HepG2 (cell line): ENCODE results near the gene ARX. TPM values are rescaled to one million over a fixed set of nuclear protein-coding genes. Genes with fewer than 3 reads are reported as not detected.

Experiments used
- ATAC-seq: fragments of 200-7000 bp; cut with Tn5 transposase; 3 replicates; pipeline ENCODE4 v1.9.1; 2020; ENCODE audit warnings: mild to moderate bottlenecking, moderate library complexity
- BruUV-seq: library from RNA; stranded (reverse); fragments of 400-500 nt; replicated peaks from 2 replicates; lab custom pipeline; 2021; lab: Mats Ljungman, UMichigan
- CTCF ChIA-PET: fragments of 300-600 bp; formaldehyde crosslinking; extraction: SDS; loops from one replicate; lab custom pipeline; 2021; ENCODE audit warnings: low total read pairs, inconsistent platforms, low intra/inter-chr PET ratio; lab: Yijun Ruan, JAX
- POLR2A ChIA-PET: fragments of 350-600 bp; sonication (Branson Sonifier 250); formaldehyde crosslinking; loops from one replicate; lab custom pipeline; 2020; ENCODE audit warnings: antibody characterized with exemption, inconsistent platforms; lab: Yijun Ruan, JAX
- DNase-seq: peaks from one replicate; pipeline ENCODE4 v3.0.0-alpha.2; 2015; ENCODE audit warnings: low spot score
- FAIRE-seq: peaks from 3 replicates; lab custom pipeline; 2011; peaks lifted over from hg19 to GRCh38; lab: Jason Lieb, UNC
- H2AFZ ChIP-seq: one replicate; pipeline ENCODE4 v1.6.1; 2011; ENCODE audit warnings: low read length, inconsistent platforms
- H3K27ac ChIP-seq: fragments of 300-600 bp; 3 replicates; pipeline ENCODE4 v1.8.0; 2011; ENCODE audit warnings: mixed run types, mild to moderate bottlenecking, mixed read lengths, low read length, inconsistent platforms; ENCODE audit not compliant: insufficient read depth; ENCODE audit errors: extremely low read length
- H3K27me3 ChIP-seq, 2 experiments: fragments of 200-600 bp in 1 of 2; 2 replicates in 1 of 2; 3 replicates in 1 of 2; pipeline versions ENCODE4 v1.6.0 to v1.8.0; 2011; ENCODE audit warnings: low read length in 2 of 2, mild to moderate bottlenecking in 2 of 2, moderate library complexity in 2 of 2, inconsistent platforms in 1 of 2; ENCODE audit not compliant: insufficient read depth in 2 of 2, control insufficient read depth in 1 of 2
- H3K36me3 ChIP-seq, 2 experiments: fragments of 200-600 bp in 1 of 2; replicated peaks in 1 of 2; 2 replicates in 1 of 2; 3 replicates in 1 of 2; pipeline versions ENCODE4 v1.5.1 to v1.8.0; 2011; ENCODE audit warnings: low read length in 2 of 2, inconsistent platforms in 1 of 2; ENCODE audit not compliant: insufficient read depth in 2 of 2, control insufficient read depth in 1 of 2
- H3K4me1 ChIP-seq: 2 replicates; pipeline ENCODE4 v1.5.1; 2012; ENCODE audit warnings: low read length, inconsistent platforms; ENCODE audit not compliant: insufficient read depth
- H3K4me2 ChIP-seq: 2 replicates; pipeline ENCODE4 v1.6.0; 2011; ENCODE audit warnings: low read depth, low read length, inconsistent platforms
- H3K4me3 ChIP-seq, 3 experiments: fragments of 200-600 bp in 1 of 3; sonication (generic), shearing (Covaris generic) in 1 of 3; replicated peaks in 1 of 3; 2 replicates each; pipeline ENCODE4 v1.5.1; 2011 to 2016; ENCODE audit warnings: low read length in 3 of 3, inconsistent platforms in 2 of 3, low read depth in 2 of 3, mild to moderate bottlenecking in 2 of 3, control low read depth in 1 of 3, mixed read lengths in 1 of 3; ENCODE audit not compliant: insufficient read depth in 1 of 3
- H3K79me2 ChIP-seq: one replicate; pipeline ENCODE4 v1.6.1; 2011; ENCODE audit warnings: low read length, inconsistent platforms; ENCODE audit not compliant: insufficient read depth
- H3K9ac ChIP-seq: 2 replicates; pipeline ENCODE4 v1.6.0; 2011; ENCODE audit warnings: mild to moderate bottlenecking, low read depth, low read length, inconsistent platforms; ENCODE audit not compliant: insufficient read depth
- H3K9me3 ChIP-seq: 2 replicates; pipeline ENCODE4 v1.5.1; 2012; ENCODE audit warnings: mild to moderate bottlenecking, low read length
- H4K20me1 ChIP-seq: 2 replicates; pipeline ENCODE4 v1.6.0; 2011; ENCODE audit warnings: inconsistent platforms, mild to moderate bottlenecking, low read length, moderate library complexity; ENCODE audit not compliant: insufficient read depth
- ATF1 ChIP-seq: IDR thresholded peaks from 2 replicates; pipeline ENCODE4 v1.6.1; 2016; ENCODE audit warnings: mild to moderate bottlenecking, control low read depth
- ELK4 ChIP-seq: sonication (generic); formaldehyde crosslinking; IDR thresholded peaks from 2 replicates; pipeline ENCODE4 v1.9.0; 2021; ENCODE audit warnings: missing genetic modification reagents, borderline replicate concordance
- GATAD1 ChIP-seq: IDR thresholded peaks from 2 replicates; pipeline ENCODE4 v1.6.1; 2016; ENCODE audit warnings: missing genetic modification reagents, missing compliant biosample characterization
- MBNL3 ChIP-seq: fragments of 250-450 bp; sonication (Bioruptor Pico); conservative IDR thresholded peaks from 2 replicates; pipeline ENCODE4 v1.8.0; 2022; ENCODE audit warnings: mild to moderate bottlenecking, inconsistent platforms
- MTA3 ChIP-seq: sonication (generic); formaldehyde crosslinking; IDR thresholded peaks from 2 replicates; pipeline ENCODE4 v1.4.0; 2020; ENCODE audit warnings: missing genetic modification reagents
- PAWR ChIP-seq: sonication (generic); formaldehyde crosslinking; IDR thresholded peaks from 2 replicates; pipeline ENCODE4 v1.4.0; 2020; ENCODE audit warnings: missing genetic modification reagents, mild to moderate bottlenecking, borderline replicate concordance
- PAX8 ChIP-seq: sonication (generic); formaldehyde crosslinking; IDR thresholded peaks from 2 replicates; pipeline ENCODE4 v1.8.0; 2022; ENCODE audit warnings: mild to moderate bottlenecking, missing genetic modification reagents, borderline replicate concordance
- POLR2A ChIP-seq, 2 experiments: IDR thresholded peaks; 2 replicates each; pipeline ENCODE4 v1.6.1; 2011; ENCODE audit warnings: low read depth in 2 of 2, low read length in 2 of 2, mild to moderate bottlenecking in 1 of 2, moderate library complexity in 1 of 2; ENCODE audit not compliant: insufficient read depth in 1 of 2
- SAP130 ChIP-seq: IDR thresholded peaks from 2 replicates; pipeline ENCODE4 v1.6.1; 2016; ENCODE audit warnings: low read depth
- USF2 ChIP-seq, 2 experiments: sonication (generic) in 1 of 2; formaldehyde crosslinking in 1 of 2; IDR thresholded peaks; 2 replicates each; pipeline versions ENCODE4 v1.5.1 to v1.6.1; 2011 to 2020; ENCODE audit warnings: borderline replicate concordance in 1 of 2, low read depth in 1 of 2, low read length in 1 of 2, mild to moderate bottlenecking in 1 of 2, missing genetic modification reagents in 1 of 2, moderate library complexity in 1 of 2
- ZBTB42 ChIP-seq: sonication (generic); formaldehyde crosslinking; IDR thresholded peaks from 2 replicates; pipeline ENCODE4 v1.5.0; 2020; ENCODE audit warnings: mild to moderate bottlenecking, missing genetic modification reagents
- ZEB1 ChIP-seq: IDR thresholded peaks from 2 replicates; pipeline ENCODE4 v1.6.1; 2012; ENCODE audit warnings: mild to moderate bottlenecking, low read depth, inconsistent platforms; ENCODE audit not compliant: insufficient replicate concordance
- ZMYM4 ChIP-seq: sonication (generic); formaldehyde crosslinking; IDR thresholded peaks from 2 replicates; pipeline ENCODE4 v1.8.1; 2023; ENCODE audit warnings: mild to moderate bottlenecking, missing genetic modification reagents
- ZNF180 ChIP-seq: sonication (generic); formaldehyde crosslinking; IDR thresholded peaks from 2 replicates; pipeline ENCODE4 v1.4.0; 2020; ENCODE audit warnings: low read depth, missing genetic modification reagents, borderline replicate concordance
- WGBS: methylation state at CpG from one replicate; pipeline ENCODE4 v1.1.6; 2017; ENCODE audit warnings: low lambda C conversion rate; 5-methylcytosine and 5-hydroxymethylcytosine counted together
- in situ Hi-C: cut with HindIII; loops from 2 replicates; pipeline ENCODE4 v1.10.0; 2017; ENCODE audit warnings: low pct_unique_long_range_greater_than_20kb; ENCODE audit not compliant: extremely low pct_ligation_motif_present
- intact Hi-C: fragments of 100-400 bp; cut with micrococcal nuclease; formaldehyde crosslinking; loops from one replicate; pipeline ENCODE4 v1.10.0; 2022; ENCODE audit not compliant: unreplicated experiment
- polyA plus RNA-seq, 8 experiments: library from polyadenylated mRNA; depleted of rRNA in 3 of 8; stranded (reverse) in 7 of 8; unstranded in 1 of 8; fragments of >200 nt; fragmentation: Illumina TruSeq in 4 of 8; extraction: Trizol in 4 of 8; gene quantifications; 2 replicates each; pipeline versions ENCODE4 v1.2.1 to v1.2.3, GENCODE V29; 2011 to 2016; ENCODE audit warnings: low read depth in 4 of 8, missing spikeins in 1 of 8, mixed read lengths in 1 of 8; ENCODE audit not compliant: insufficient read depth in 1 of 8
- total RNA-seq, 5 experiments: library from RNA; depleted of rRNA; stranded (reverse); fragments of >200 nt; fragmentation: Illumina TruSeq; extraction: Trizol; gene quantifications; 2 replicates each; pipeline ENCODE4 v1.2.3, GENCODE V29; 2016; ENCODE audit warnings: low read depth in 1 of 5
- TF ChIP-seq, protein P1 (sequence below): sonication (generic); formaldehyde crosslinking; IDR thresholded peaks from 2 replicates; pipeline ENCODE4 v1.4.0; 2020; ENCODE audit warnings: missing genetic modification reagents, borderline replicate concordance
- TF ChIP-seq, protein P2 (sequence below): sonication (generic); formaldehyde crosslinking; IDR thresholded peaks from 2 replicates; pipeline ENCODE4 v1.5.1; 2020; ENCODE audit warnings: missing genetic modification reagents, mild to moderate bottlenecking, borderline replicate concordance

Gene ARX
- total and polyA plus RNA-seq, 2 of the 13 experiments (the other 11 are each of a cell fraction or from before 2014, with no cell fraction given), result not detected

- TF ChIP-seq USF2 (IDR thresholded peaks at IDR 0.05; ENCODE audit: low read depth, low read length), result no peak
- no peak for TF ChIP-seq USF2 (CRISPR knock-in tag; IDR thresholded peaks at IDR 0.05; ENCODE audit: borderline replicate concordance)
- TF ChIP-seq MBNL3 (CRISPR knock-in tag), result no peak
Measured at GRCh38 chrX:24969812-24970211, 46.0 kb downstream of the ARX start (continued).

- in situ Hi-C loops, result no loop called here
- no peak overlapping the region for H2AFZ ChIP-seq
- no peak overlapping the region for H3K9ac ChIP-seq
- no TSS peak for BruUV-seq
- H3K4me2 ChIP-seq, result no peak overlapping the region
- no peaks in the 10 kb centered on the region for H3K4me1 ChIP-seq
- H3K9me3 ChIP-seq, result no peaks in the 10 kb centered on the region
- no peaks in the 10 kb centered on the region for H3K79me2 ChIP-seq
- intact Hi-C loops, result no loop called here
- ChIA-PET POLR2A (no interaction called here), CTCF (no interaction called here)
- ATAC-seq, result no peak
- no peak overlapping the region for H3K4me3 ChIP-seq
- WGBS, result 100% methylated on average over 1 of the region's 1 CpG
- no peak for DNase-seq
- H4K20me1 ChIP-seq, result no peaks in the 10 kb centered on the region
- H3K36me3 ChIP-seq, result no peaks in the 10 kb centered on the region
- no peak for FAIRE-seq
- no peaks in the 10 kb centered on the region for H3K27me3 ChIP-seq
- no peak overlapping the region for H3K27ac ChIP-seq
- TF ChIP-seq, protein P1, sequence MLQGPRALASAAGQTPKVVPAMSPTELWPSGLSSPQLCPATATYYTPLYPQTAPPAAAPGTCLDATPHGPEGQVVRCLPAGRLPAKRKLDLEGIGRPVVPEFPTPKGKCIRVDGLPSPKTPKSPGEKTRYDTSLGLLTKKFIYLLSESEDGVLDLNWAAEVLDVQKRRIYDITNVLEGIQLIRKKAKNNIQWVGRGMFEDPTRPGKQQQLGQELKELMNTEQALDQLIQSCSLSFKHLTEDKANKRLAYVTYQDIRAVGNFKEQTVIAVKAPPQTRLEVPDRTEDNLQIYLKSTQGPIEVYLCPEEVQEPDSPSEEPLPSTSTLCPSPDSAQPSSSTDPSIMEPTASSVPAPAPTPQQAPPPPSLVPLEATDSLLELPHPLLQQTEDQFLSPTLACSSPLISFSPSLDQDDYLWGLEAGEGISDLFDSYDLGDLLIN (CRISPR knock-in tag), result no peak
- TF ChIP-seq ZNF180 (CRISPR knock-in tag) (no peak), PAWR (CRISPR knock-in tag) (no peak), ATF1 (no peak), MTA3 (CRISPR knock-in tag) (no peak), ZMYM4 (CRISPR knock-in tag) (no peak), PAX8 (CRISPR knock-in tag) (no peak), ZBTB42 (no peak), GATAD1 (CRISPR knock-in tag) (no peak), ZEB1 (no peak), SAP130 (no peak), ELK4 (CRISPR knock-in tag) (no peak), POLR2A (IDR thresholded peaks at IDR 0.05; ENCODE audit: insufficient read depth in 1 of 2, low read depth in 2 of 2, low read length in 2 of 2) (no peak)
- TF ChIP-seq, protein P2, sequence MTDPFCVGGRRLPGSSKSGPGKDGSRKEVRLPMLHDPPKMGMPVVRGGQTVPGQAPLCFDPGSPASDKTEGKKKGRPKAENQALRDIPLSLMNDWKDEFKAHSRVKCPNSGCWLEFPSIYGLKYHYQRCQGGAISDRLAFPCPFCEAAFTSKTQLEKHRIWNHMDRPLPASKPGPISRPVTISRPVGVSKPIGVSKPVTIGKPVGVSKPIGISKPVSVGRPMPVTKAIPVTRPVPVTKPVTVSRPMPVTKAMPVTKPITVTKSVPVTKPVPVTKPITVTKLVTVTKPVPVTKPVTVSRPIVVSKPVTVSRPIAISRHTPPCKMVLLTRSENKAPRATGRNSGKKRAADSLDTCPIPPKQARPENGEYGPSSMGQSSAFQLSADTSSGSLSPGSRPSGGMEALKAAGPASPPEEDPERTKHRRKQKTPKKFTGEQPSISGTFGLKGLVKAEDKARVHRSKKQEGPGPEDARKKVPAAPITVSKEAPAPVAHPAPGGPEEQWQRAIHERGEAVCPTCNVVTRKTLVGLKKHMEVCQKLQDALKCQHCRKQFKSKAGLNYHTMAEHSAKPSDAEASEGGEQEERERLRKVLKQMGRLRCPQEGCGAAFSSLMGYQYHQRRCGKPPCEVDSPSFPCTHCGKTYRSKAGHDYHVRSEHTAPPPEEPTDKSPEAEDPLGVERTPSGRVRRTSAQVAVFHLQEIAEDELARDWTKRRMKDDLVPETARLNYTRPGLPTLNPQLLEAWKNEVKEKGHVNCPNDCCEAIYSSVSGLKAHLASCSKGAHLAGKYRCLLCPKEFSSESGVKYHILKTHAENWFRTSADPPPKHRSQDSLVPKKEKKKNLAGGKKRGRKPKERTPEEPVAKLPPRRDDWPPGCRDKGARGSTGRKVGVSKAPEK, result no peak
Measured at GRCh38 chrX:24965372-24965771, 50.4 kb downstream of the ARX start.
